Neuronal stem cell (in vitro differentiated cells): ENCODE results near the gene ADAM15.

ENCODE experiments used
- DNase-seq: peaks from one replicate; pipeline ENCODE4 v3.0.0-alpha.2; 2013; ENCODE audit warnings: low spot score
- H2AFZ ChIP-seq: one replicate; pipeline ENCODE4 v1.6.1; 2013; ENCODE audit warnings: mild to moderate bottlenecking, low read length, inconsistent platforms
- H2AK5ac ChIP-seq: 2 replicates; pipeline ENCODE4 v1.6.1; 2013; ENCODE audit warnings: low read depth, mild to moderate bottlenecking, inconsistent platforms, low read length, moderate library complexity, mixed read lengths
- H2BK120ac ChIP-seq: 2 replicates; pipeline ENCODE4 v1.6.1; 2013; ENCODE audit warnings: low read depth, mild to moderate bottlenecking, inconsistent platforms, low read length, moderate library complexity, mixed read lengths
- H2BK12ac ChIP-seq: one replicate; pipeline ENCODE4 v1.6.1; 2013; ENCODE audit warnings: low read length, inconsistent platforms
- H2BK15ac ChIP-seq: 2 replicates; pipeline ENCODE4 v1.6.1; 2013; ENCODE audit warnings: mild to moderate bottlenecking, low read length, inconsistent platforms, mixed read lengths
- H2BK5ac ChIP-seq: one replicate; pipeline ENCODE4 v1.6.1; 2013; ENCODE audit warnings: inconsistent platforms, mild to moderate bottlenecking, low read length, moderate library complexity
- H3K14ac ChIP-seq: one replicate; pipeline ENCODE4 v1.6.1; 2013; ENCODE audit warnings: low read length, inconsistent platforms
- H3K18ac ChIP-seq: 2 replicates; pipeline ENCODE4 v1.6.1; 2013; ENCODE audit warnings: low read length, inconsistent platforms
- H3K23ac ChIP-seq: 2 replicates; pipeline ENCODE4 v1.6.1; 2013; ENCODE audit warnings: low read depth, mild to moderate bottlenecking, mixed read lengths, low read length, inconsistent platforms; ENCODE audit not compliant: poor library complexity
- H3K27ac ChIP-seq: replicated peaks from 3 replicates; pipeline ENCODE4 v1.5.1; 2013; ENCODE audit warnings: low read length, inconsistent platforms
- H3K27me3 ChIP-seq, 3 experiments: 2 replicates each; pipeline ENCODE4 v1.6.1; 2013; ENCODE audit warnings: low read length in 3 of 3, mild to moderate bottlenecking in 2 of 3, inconsistent platforms in 1 of 3, low read depth in 1 of 3, mixed read lengths in 1 of 3, moderate library complexity in 1 of 3; ENCODE audit not compliant: control insufficient read depth in 3 of 3, insufficient read depth in 3 of 3
- H3K36me3 ChIP-seq, 2 donors: replicated peaks in 1 of 2; 2 replicates each; pipeline ENCODE4 v1.6.1; 2013; ENCODE audit warnings: low read length in 2 of 2; ENCODE audit not compliant: control insufficient read depth in 2 of 2, insufficient read depth in 2 of 2
- H3K4ac ChIP-seq: 2 replicates; pipeline ENCODE4 v1.6.1; 2013; ENCODE audit warnings: inconsistent platforms, mild to moderate bottlenecking, low read length, moderate library complexity
- H3K4me1 ChIP-seq, 2 donors: 1 replicate in 1 of 2; 2 replicates in 1 of 2; pipeline ENCODE4 v1.6.1; 2013; ENCODE audit warnings: low read length in 2 of 2, low read depth in 1 of 2; ENCODE audit not compliant: control insufficient read depth in 2 of 2, insufficient read depth in 1 of 2
- H3K4me2 ChIP-seq: one replicate; pipeline ENCODE4 v1.6.1; 2013; ENCODE audit warnings: mild to moderate bottlenecking, low read length, inconsistent platforms; ENCODE audit not compliant: insufficient read depth, poor library complexity, severe bottlenecking
- H3K4me3 ChIP-seq, 2 donors: 2 replicates each; pipeline ENCODE4 v1.5.1; 2013; ENCODE audit warnings: low read length in 2 of 2, mild to moderate bottlenecking in 2 of 2, inconsistent platforms in 1 of 2, moderate library complexity in 1 of 2
- H3K79me1 ChIP-seq: one replicate; pipeline ENCODE4 v1.6.1; 2013; ENCODE audit warnings: low read depth, mild to moderate bottlenecking, inconsistent platforms, low read length, moderate library complexity
- H3K9ac ChIP-seq: one replicate; pipeline ENCODE4 v1.6.1; 2013; ENCODE audit warnings: mild to moderate bottlenecking, low read depth, low read length, inconsistent platforms; ENCODE audit not compliant: poor library complexity
- H3K9me3 ChIP-seq, 2 donors: replicated peaks in 1 of 2; 2 replicates each; pipeline versions ENCODE3 to v1.6.1; 2013; ENCODE audit warnings: low read length in 2 of 2, mild to moderate bottlenecking in 2 of 2, inconsistent platforms in 1 of 2, low read depth in 1 of 2, mixed read lengths in 1 of 2, moderate library complexity in 1 of 2; ENCODE audit not compliant: control insufficient read depth in 2 of 2, insufficient read depth in 1 of 2
- H4K8ac ChIP-seq: one replicate; pipeline ENCODE4 v1.6.1; 2013; ENCODE audit warnings: low read depth, mild to moderate bottlenecking, inconsistent platforms, low read length, moderate library complexity
- H4K91ac ChIP-seq: one replicate; pipeline ENCODE4 v1.6.1; 2013; ENCODE audit warnings: low read length, low read depth, mild to moderate bottlenecking, inconsistent platforms; ENCODE audit not compliant: poor library complexity
- WGBS, 2 donors: extraction: QIAGEN DNeasy Blood & Tissue Kit; methylation state at CpG; one replicate each; pipeline ENCODE4 v1.1.7; 2013; ENCODE audit warnings: missing lambda C conversion rate in 2 of 2, mixed read lengths in 1 of 2; ENCODE audit not compliant: insufficient read length in 2 of 2, insufficient replicate concordance in 1 of 2; ENCODE audit errors: extremely low coverage in 2 of 2; 5-methylcytosine and 5-hydroxymethylcytosine counted together

Gene ADAM15

GRCh38 chr1:155083865-155084721 is 33.0 kb downstream of the ADAM15 start:
- H3K4me1 ChIP-seq, result peaks cover 34 to 40% of the 10 kb centered on the region in 2 donors
- H2AFZ ChIP-seq, result peak overlapping the region; percentile 85
- H3K36me3 ChIP-seq, result no peaks in the 10 kb centered on the region
- H3K79me1 ChIP-seq, result peaks cover 4% of the 10 kb centered on the region
- no peak overlapping the region for H4K91ac ChIP-seq
- H3K27ac ChIP-seq, result no peak overlapping the region
- H4K8ac ChIP-seq, result no peak overlapping the region
- H2AK5ac ChIP-seq, result peak overlapping the region; percentile 20
- peak overlapping the region; percentile 62 for H2BK15ac ChIP-seq
- H3K9me3 ChIP-seq, result peaks cover 0 to 2% of the 10 kb centered on the region in 2 donors
- peak overlapping the region; percentile 44 to 68 for H3K4me3 ChIP-seq
- peak overlapping the region; percentile 14 for H3K14ac ChIP-seq
- peak overlapping the region; percentile 52 for H3K4me2 ChIP-seq
- peak overlapping the region; percentile 59 for H3K23ac ChIP-seq
- H2BK5ac ChIP-seq, result peak overlapping the region; percentile 91
- H3K4ac ChIP-seq, result peak overlapping the region; percentile 67
- H2BK12ac ChIP-seq, result peak overlapping the region; percentile 17
- peaks cover 30 to 51% (median 37%) of the 10 kb centered on the region in 3 experiments for H3K27me3 ChIP-seq
- WGBS, 2 donors, result no CpG with 5 or more reads among the region's 21 CpGs
- H2BK120ac ChIP-seq, result no peak overlapping the region
- no peak overlapping the region for H3K9ac ChIP-seq
- H3K18ac ChIP-seq, result no peak overlapping the region
- DNase-seq, result no peak

DNA sequence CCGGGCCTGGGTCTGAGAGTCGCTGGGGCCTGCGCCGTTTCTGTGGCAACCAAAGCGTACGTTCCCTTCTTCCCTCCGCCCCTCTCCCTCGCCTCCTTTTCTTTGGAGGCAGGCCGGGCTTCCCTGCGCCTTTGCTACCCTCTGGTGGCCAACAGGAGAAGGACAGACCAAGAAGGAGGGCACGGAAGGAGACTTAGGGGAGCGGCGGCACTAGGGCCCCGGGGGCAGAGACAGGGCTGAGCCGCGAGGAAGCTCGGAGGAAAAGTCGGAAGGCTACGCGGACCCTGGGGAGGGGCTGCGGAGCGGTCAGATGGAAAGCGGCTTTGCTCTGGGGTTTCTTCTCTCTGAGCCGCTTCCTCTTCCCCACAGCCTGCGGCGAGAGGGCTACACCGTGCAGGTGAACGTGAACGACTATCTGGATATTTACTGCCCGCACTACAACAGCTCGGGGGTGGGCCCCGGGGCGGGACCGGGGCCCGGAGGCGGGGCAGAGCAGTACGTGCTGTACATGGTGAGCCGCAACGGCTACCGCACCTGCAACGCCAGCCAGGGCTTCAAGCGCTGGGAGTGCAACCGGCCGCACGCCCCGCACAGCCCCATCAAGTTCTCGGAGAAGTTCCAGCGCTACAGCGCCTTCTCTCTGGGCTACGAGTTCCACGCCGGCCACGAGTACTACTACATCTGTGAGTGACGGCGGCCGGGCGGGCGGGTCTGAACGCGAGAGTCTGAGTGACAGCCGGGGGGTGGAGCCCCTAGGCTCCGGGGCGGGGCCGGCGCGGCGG is 33.8 kb downstream of the ADAM15 start:
- peak overlapping the region; percentile 89 for H3K23ac ChIP-seq
- peak overlapping the region; percentile 83 to 89 for H3K4me3 ChIP-seq
- peaks cover 23 to 43% (median 31%) of the 10 kb centered on the region in 3 experiments for H3K27me3 ChIP-seq
- peak overlapping the region; percentile 85 for H3K4me2 ChIP-seq
- no peak overlapping the region for H2BK12ac ChIP-seq
- no CpG with 5 or more reads among the region's 67 CpGs for WGBS, 2 donors
- H3K14ac ChIP-seq, result no peak overlapping the region
- H2AFZ ChIP-seq, result peak overlapping the region; percentile 99
- peak overlapping the region; percentile 74 for H3K9ac ChIP-seq
- peak; percentile 99 for DNase-seq
- H2AK5ac ChIP-seq, result peak overlapping the region; percentile 20
- H3K27ac ChIP-seq, result peak overlapping the region; percentile 84
- H3K9me3 ChIP-seq, result peaks cover 0 to 2% of the 10 kb centered on the region in 2 donors
- peak overlapping the region; percentile 91 for H2BK5ac ChIP-seq
- H4K91ac ChIP-seq, result no peak overlapping the region
- H3K4ac ChIP-seq, result no peak overlapping the region
- peaks cover 4% of the 10 kb centered on the region for H3K79me1 ChIP-seq
- peak overlapping the region; percentile 84 for H2BK15ac ChIP-seq
- peaks cover 29 to 37% of the 10 kb centered on the region in 2 donors for H3K4me1 ChIP-seq
- no peaks in the 10 kb centered on the region for H3K36me3 ChIP-seq
- peak overlapping the region; percentile 98 for H3K18ac ChIP-seq
- no peak overlapping the region for H2BK120ac ChIP-seq
- H4K8ac ChIP-seq, result no peak overlapping the region

- Histone ChIP-seq H3K36me3 (no peaks in the 10 kb centered on the region), H3K9ac (peak overlapping the region; percentile 79), H4K91ac (no peak overlapping the region), H3K4me3 (peak overlapping the region; percentile 83 to 89), H2BK120ac (no peak overlapping the region), H3K27me3 (peaks cover 22 to 37% (median 31%) of the 10 kb centered on the region in 3 experiments), H3K18ac (peak overlapping the region; percentile 78), H3K23ac (peak overlapping the region; percentile 90), H2AFZ (peak overlapping the region; percentile 99), H3K4ac (peak overlapping the region; percentile 44), H3K27ac (no peak overlapping the region), H3K4me2 (peak overlapping the region; percentile 85), H4K8ac (no peak overlapping the region), H3K4me1 (peaks cover 29 to 36% of the 10 kb centered on the region in 2 donors), H2BK12ac (no peak overlapping the region), H2BK5ac (peak overlapping the region; percentile 91), H2AK5ac (peak overlapping the region; percentile 79), H3K14ac (no peak overlapping the region), H3K9me3 (peaks cover 0 to 2% of the 10 kb centered on the region in 2 donors), H3K79me1 (peaks cover 4% of the 10 kb centered on the region), H2BK15ac (peak overlapping the region; percentile 41)
- WGBS, 2 donors, result no CpG with 5 or more reads among the region's 32 CpGs
- DNase-seq, result no peak
These were observed 34.5 kb downstream of the ADAM15 start for GRCh38 chr1:155085504-155086127.
